A204.1 (cell line): ENCODE measurements around the gene RNF213.

Experiments used
- FAIRE-seq: peaks from 2 replicates; lab custom pipeline; 2012; peaks lifted over from hg19 to GRCh38; lab: Jason Lieb, UNC

Gene RNF213

DNA sequence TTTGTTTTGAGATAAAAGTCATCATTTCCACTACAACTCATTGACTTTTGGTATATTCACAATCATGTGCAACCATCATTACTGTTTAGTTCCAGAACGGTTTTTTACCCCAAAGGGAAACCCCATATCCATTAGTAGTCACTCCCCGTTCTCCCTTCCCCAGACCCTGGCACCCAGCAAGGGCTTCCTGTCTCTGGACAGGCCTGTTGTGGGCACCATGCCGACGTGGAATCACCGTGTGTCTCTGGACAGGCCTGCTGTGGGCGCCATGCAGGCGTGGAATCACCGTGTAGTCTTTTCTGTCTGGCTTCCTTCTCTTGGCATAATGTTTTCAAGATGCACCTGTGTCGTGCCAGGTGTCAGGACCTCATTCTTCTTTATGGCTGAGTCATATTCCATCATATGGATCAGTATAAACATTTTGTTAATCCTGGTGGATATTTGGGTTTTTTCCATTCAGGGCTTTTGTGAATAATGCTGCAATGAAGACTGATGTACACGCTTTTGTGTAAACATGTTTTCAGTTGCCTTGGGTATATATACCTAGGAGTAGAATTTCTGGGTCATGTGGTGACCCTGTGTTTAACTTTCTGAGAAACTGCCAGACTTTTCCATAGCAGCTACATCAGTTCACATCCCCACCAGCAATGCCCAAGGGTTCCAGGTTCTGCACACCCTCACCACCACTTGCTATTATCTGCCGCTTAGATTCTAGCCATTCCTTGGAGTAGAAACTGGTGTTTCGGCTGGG lies 173.4 kb downstream of the RNF213 start:
- FAIRE-seq: no peak

- FAIRE-seq: no peak
Observed at GRCh38 chr17:80437532-80437931, 176.9 kb downstream of the RNF213 start.

GRCh38 chr17:80438806-80439205 lies 178.2 kb downstream of the RNF213 start:
- FAIRE-seq: no peak

- no peak for FAIRE-seq
Observed at GRCh38 chr17:80439499-80439898, 178.8 kb downstream of the RNF213 start.

DNA sequence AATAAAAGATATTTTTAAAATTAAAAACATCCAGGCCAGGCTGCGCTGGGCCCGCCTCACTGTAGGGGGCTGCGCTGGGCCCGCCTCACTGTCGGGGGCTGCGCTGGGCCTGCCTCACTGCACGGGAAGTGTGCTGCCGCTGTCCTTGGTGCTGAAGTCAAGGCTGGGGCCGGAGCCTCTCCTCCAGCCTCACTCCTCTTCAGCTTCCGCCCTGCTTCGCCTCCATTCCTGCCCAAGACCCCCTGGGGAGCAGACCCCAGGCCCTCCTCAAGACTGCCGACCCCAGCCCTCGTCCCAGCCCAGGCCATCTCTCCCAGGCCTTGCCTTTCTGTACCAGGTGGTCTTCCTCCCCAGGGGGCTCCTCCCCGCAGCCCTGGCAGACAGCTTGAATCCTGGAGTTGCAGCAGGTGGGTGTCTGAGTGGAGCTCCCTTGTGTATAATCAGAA lies 180.5 kb downstream of the RNF213 start:
- no peak for FAIRE-seq

DNA sequence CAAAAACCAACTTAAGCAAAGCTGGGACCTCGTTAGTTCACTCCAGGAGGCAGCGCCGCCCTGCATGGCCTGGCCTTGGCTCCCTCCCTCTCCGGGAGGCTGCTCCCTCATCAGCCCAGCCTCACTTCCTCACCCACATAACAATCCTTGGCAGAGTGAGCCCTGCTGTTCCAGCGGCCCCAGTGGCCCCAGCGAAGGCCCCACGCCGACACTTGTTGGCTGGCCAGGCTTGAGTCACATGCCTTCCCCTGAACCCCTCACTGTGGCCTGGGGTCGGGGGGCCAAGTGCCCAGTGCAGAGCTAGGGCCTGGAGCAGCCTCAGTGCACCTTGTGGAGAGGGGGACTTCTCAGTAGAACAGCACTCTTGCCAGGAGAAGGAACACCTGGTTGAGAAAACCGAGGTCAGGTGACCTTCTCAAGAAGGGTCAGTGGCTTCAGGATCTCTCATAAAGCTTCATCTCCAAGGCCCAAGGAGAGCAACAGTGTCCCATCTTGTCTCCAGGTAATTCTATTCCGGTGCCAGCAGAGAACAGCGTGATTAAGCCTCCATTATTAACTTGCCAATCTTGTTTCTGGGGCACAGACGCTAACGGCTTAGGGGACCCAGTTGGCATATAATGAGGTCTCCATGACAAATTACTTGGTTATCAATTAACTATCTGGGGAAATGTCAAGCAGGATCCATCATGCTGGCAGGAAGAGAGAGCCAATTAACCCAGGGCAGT lies 181.1 kb downstream of the RNF213 start:
- no peak for FAIRE-seq

- no peak for FAIRE-seq
Observed at GRCh38 chr17:80442323-80442659, 181.6 kb downstream of the RNF213 start.

- FAIRE-seq: no peak
Observed at GRCh38 chr17:80442764-80443163, 182.1 kb downstream of the RNF213 start.

DNA sequence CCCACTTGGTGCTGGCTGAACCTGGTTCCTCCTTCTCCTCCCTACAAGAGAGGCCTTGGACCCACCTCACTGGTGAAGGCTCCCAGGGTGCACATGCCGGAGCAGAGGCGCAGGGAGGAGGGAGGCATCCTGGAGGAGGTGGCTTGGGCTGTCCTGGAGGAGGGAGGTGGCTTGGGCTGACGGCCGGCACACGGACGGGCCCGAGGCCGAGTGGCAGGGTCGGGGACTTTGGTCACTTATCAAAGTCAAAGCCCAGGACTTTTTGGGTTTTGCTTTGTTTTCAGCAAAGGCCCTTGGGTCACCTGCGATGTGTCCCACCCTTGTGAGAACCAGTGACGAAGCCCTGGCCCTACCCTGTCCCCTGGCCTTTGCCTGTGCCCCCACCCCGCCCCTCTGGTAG lies 182.8 kb downstream of the RNF213 start:
- no peak for FAIRE-seq

GRCh38 chr17:80443916-80444643 lies 183.4 kb downstream of the RNF213 start:
- no peak for FAIRE-seq

DNA sequence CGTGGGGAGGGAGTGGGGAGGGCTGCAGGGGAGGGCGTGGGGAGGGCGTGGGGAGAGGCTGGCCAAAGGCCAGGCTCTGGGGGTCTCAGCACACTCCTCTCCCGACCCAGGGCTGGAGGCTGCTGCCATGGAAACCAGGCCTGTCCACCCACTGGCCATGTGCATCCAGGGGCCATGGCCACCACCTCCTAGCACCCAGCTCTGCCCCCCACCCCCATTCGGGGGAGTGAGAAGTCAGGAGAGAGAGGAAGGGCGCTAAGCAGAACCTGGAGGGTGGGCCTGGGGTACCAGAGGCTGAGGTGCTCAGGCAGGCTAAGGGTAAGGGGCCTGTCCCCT lies 184.0 kb downstream of the RNF213 start:
- FAIRE-seq: no peak

DNA sequence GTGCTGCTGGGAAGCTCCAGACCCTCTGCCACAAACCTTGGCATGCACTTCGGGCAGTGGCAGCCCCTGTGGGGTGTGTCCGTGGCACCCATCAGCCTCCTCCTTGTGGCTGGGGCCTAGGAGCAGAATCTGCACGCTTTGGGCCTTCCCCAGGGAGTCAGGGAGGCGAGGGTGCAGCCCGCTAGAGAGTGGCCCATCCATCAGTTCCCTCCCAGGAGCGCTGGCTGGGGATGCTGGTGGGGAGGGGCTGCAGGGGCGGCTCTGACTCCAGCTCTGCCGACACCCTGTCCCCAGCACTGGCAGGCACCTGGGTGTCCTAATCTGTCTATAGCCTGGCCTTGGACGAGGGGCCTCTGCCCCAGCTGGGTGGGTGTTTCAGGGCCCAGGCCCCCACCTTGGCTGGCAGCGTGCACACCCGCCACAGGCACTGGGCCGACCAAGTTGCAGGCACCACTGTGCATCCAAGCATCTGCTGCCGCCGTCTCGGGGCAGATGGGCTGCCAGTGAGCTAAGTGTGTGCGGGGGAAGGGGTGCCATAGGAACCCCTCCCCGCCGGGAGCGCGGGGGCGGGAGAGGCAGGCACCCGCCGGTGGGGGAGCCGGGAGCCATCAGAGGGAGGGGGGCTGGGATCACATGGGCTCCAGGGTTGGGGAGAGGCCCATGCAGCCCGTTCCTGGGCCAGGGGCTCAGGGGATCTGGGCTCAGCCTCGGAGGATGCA lies 184.5 kb downstream of the RNF213 start:
- FAIRE-seq: no peak

DNA sequence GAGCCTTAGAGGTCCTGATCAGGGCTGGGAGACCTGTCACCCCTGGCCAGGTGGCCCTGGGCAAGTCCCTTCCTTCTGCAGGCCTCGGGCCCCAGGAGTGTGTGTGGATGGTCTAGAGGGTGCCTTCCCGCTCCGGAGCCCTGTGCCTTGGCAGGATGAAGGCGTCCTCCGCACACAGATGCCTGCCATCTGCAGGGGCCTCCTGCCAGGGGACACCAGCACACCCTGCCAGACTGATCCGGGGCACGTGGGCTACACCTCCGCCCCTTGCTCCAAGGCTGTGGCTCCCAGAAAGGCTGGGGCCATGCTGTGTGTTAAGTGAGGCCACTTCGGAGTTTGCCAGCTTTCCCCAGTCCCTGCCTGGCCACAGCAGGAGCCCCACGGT lies 185.1 kb downstream of the RNF213 start:
- FAIRE-seq: no peak

DNA sequence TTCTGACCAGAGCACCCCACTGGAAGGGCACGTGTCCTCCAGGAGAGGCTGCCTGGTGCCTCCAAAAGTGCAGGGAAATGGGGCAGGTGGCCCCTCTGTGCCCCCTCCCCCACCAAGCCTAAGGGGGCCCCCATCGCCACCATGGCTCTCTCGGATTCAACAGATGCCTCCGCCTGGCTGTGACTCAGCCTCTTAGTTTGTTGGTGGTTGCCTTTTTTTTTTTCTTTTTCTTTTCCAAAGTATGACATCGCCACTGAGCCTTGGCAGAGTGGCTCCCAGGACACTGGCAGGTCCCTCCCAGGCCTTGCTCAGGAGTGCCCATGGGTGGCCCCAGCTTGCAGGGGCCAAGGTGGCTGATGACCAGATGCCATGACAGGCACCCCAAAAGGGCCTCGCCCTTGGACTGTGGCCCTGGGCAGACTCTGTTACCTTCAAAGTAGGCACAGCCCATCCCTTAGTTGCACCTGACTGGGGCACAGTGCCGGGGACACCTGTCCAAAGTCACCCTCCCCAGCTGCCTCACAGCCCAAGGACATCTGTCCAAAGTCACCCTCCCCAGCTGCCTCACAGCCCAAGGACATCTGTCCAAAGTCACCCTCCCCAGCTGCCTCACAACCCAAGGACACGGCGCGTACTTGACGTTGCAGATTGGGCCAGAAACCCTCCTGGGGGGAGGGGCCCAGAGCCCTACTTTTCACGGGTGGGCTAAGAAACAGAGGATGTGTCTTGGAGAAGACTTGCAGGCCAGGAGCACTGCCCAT lies 186.2 kb downstream of the RNF213 start:
- no peak for FAIRE-seq

- no peak for FAIRE-seq
Observed at GRCh38 chr17:80447790-80448189, 187.1 kb downstream of the RNF213 start.
